ENCODE data around the gene CTAG1A. TPM values are rescaled to one million over a fixed set of nuclear protein-coding genes. Genes with fewer than 3 reads are reported as not detected.

The CTAG1A gene
- total RNA-seq, 3 donors from 2014 or later (not counting 1 experiment from before 2014, with no cell fraction given) = not detected

- Histone ChIP-seq H3K9me3 (ENCODE audit: control insufficient read depth, insufficient read depth, low read length) (no peaks in the 10 kb centered on the region), H3K4me1 (ENCODE audit: control insufficient read depth, insufficient read depth, low read length) (peaks cover 75% of the 10 kb centered on the region), H3K4me3 (ENCODE audit: low read length) (no peak overlapping the region), H3K27me3 (ENCODE audit: control insufficient read depth, insufficient read depth, low read length) (no peaks in the 10 kb centered on the region), H3K27ac (ENCODE audit: low read length) (peak overlapping the region; percentile 91), H3K36me3 (ENCODE audit: control insufficient read depth, insufficient read depth, low read length) (peaks cover 4% of the 10 kb centered on the region)
- H3K4me3 Mint-ChIP-seq = no peak overlapping the region
- TF ChIP-seq CTCF (IDR thresholded peaks at IDR 0.05) = no peak
- peak overlapping the region; percentile 93 to 94 for H3K27ac Mint-ChIP-seq
- H3K36me3 Mint-ChIP-seq = no peaks in the 10 kb centered on the region
- DNase-seq (no peak), ATAC-seq (no peak)
- H3K4me1 Mint-ChIP-seq = peaks cover 31 to 38% of the 10 kb centered on the region in 2 donors
- H3K9me3 Mint-ChIP-seq = no peaks in the 10 kb centered on the region
- H3K27me3 Mint-ChIP-seq (ENCODE audit: low read depth in 2 of 2) = no peaks in the 10 kb centered on the region
- 95% methylated on average over 18 of the region's 19 CpGs for WGBS (ENCODE audit: insufficient coverage)
- intact Hi-C loops (cut with micrococcal nuclease) = no loop called here
Measured at GRCh38 chrX:154540897-154541535, 43.9 kb upstream of the CTAG1A start.

GRCh38 chrX:154541589-154541895, 43.4 kb upstream of the CTAG1A start:
- ATAC-seq (no peak), DNase-seq (no peak)
- no peak overlapping the region for H3K4me3 ChIP-seq (ENCODE audit: low read length)
- WGBS (ENCODE audit: insufficient coverage) = 56% methylated on average over 4 of the region's 5 CpGs
- no peaks in the 10 kb centered on the region for H3K27me3 ChIP-seq (ENCODE audit: control insufficient read depth, insufficient read depth, low read length)
- intact Hi-C loops (cut with micrococcal nuclease) = no loop called here
- no peaks in the 10 kb centered on the region for H3K9me3 ChIP-seq (ENCODE audit: control insufficient read depth, insufficient read depth, low read length)
- Mint-ChIP-seq H3K27me3 (ENCODE audit: low read depth in 2 of 2) (no peaks in the 10 kb centered on the region), H3K9me3 (no peaks in the 10 kb centered on the region), H3K4me1 (peaks cover 31 to 43% of the 10 kb centered on the region in 2 donors), H3K4me3 (peak overlapping the region; percentile 70), H3K36me3 (no peaks in the 10 kb centered on the region), H3K27ac (peak overlapping the region; percentile 93 to 94)
- no peak for TF ChIP-seq CTCF (IDR thresholded peaks at IDR 0.05)
- peaks cover 79% of the 10 kb centered on the region for H3K4me1 ChIP-seq (ENCODE audit: control insufficient read depth, insufficient read depth, low read length)
- peaks cover 3% of the 10 kb centered on the region for H3K36me3 ChIP-seq (ENCODE audit: control insufficient read depth, insufficient read depth, low read length)
- peak overlapping the region; percentile 91 for H3K27ac ChIP-seq (ENCODE audit: low read length)

DNA sequence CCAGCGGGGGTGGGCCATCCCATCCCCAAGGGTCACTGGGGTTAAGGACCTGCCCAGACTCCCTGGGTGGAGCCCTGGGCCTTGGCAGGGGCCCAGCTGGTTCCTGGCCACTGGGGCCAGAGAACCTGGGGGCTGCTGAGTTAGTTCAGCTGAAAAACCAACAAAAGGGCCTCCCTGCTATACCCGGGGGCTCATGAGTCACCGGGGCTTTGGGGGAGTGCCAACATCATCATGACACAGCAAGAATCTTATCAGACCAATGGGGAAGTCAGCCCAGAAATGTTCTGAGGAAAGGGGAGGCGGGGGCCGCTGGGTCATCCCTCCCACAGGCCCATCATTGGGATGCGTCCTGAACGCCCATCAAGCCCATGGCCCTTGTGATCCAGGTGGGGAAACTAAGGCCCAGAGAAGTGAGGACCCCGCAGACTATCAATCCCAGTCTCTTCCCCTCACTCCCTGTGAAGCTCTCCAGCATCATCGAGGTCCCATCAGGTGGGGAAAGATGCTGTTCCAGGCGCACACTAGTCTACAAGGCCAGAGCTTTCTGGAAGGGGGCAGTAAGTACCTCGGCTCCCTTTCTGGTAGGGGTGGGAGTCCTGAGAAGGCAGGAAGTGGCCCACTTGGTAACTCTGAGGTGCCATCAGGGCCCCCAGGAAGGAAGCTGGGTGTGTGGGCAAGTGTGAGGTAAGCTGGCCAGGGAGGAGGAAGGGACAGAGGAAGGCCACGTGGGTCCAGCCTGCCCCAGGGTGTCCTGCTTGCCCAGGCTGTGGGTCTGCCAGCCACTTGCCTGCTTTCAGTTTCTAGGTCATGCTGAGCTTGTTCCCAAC, 42.8 kb upstream of the CTAG1A start:
- no peaks in the 10 kb centered on the region for H3K36me3 Mint-ChIP-seq
- DNase-seq = peak; percentile 49 to 51
- no peaks in the 10 kb centered on the region for H3K27me3 ChIP-seq (ENCODE audit: control insufficient read depth, insufficient read depth, low read length)
- H3K27ac Mint-ChIP-seq = peak overlapping the region; percentile 93 to 94
- H3K27me3 Mint-ChIP-seq (ENCODE audit: low read depth in 2 of 2) = no peaks in the 10 kb centered on the region
- peaks cover 3% of the 10 kb centered on the region for H3K36me3 ChIP-seq (ENCODE audit: control insufficient read depth, insufficient read depth, low read length)
- peak overlapping the region; percentile 81 for H3K4me3 Mint-ChIP-seq
- no peaks in the 10 kb centered on the region for H3K9me3 Mint-ChIP-seq
- no peak for TF ChIP-seq CTCF (IDR thresholded peaks at IDR 0.05)
- peak; percentile 31 to 49 (median 46) for ATAC-seq
- H3K4me1 ChIP-seq (ENCODE audit: control insufficient read depth, insufficient read depth, low read length) = peaks cover 79% of the 10 kb centered on the region
- H3K4me1 Mint-ChIP-seq = peaks cover 31 to 43% of the 10 kb centered on the region in 2 donors
- peak overlapping the region; percentile 91 for H3K27ac ChIP-seq (ENCODE audit: low read length)
- 31% methylated on average over 10 of the region's 12 CpGs for WGBS (ENCODE audit: insufficient coverage)
- intact Hi-C loops (cut with micrococcal nuclease) = no loop called here
- no peaks in the 10 kb centered on the region for H3K9me3 ChIP-seq (ENCODE audit: control insufficient read depth, insufficient read depth, low read length)
- H3K4me3 ChIP-seq (ENCODE audit: low read length) = no peak overlapping the region

Measured in natural killer cell (primary cell).